GM10248 (cell line): ENCODE results near the gene CCDC50.

Experiments used
- CTCF ChIA-PET: fragments of 300-600 bp; sonication (Branson Sonifier 250); formaldehyde crosslinking; extraction: SDS; loops from one replicate; lab custom pipeline; 2021; ENCODE audit warnings: antibody characterized with exemption; lab: Yijun Ruan, JAX
- POLR2A ChIA-PET: fragments of 350-650 bp; sonication (Branson Sonifier 250); formaldehyde crosslinking; extraction: SDS; loops from one replicate; lab custom pipeline; 2020; ENCODE audit warnings: antibody characterized with exemption; lab: Yijun Ruan, JAX
- DNase-seq: peaks from one replicate; pipeline ENCODE4 v3.0.0; 2012; ENCODE audit errors: extremely low spot score
- TF ChIP-seq, protein P1 (sequence below): IDR thresholded peaks from 2 replicates; pipeline ENCODE4 v1.5.1; 2012; ENCODE audit warnings: mild to moderate bottlenecking, low read depth; ENCODE audit errors: extremely low read depth, missing control alignments, control extremely low read depth

CCDC50 gene

GRCh38 chr3:191342006-191342405 is 12.8 kb downstream of the CCDC50 start:
- ChIA-PET CTCF (interaction anchor here (0.8 to 2.7 kb wide), 8 partner anchors 9 to 106 kb away, joined by 3 to 10 read pairs (median 4); partner anchors contain the start of gene UTS2B), POLR2A (no interaction called here)

GRCh38 chr3:191342411-191342810 is 13.2 kb downstream of the CCDC50 start:
- POLR2A ChIA-PET: no interaction called here

More at GRCh38 chr3:191342006-191342405, 12.8 kb downstream of the CCDC50 start:
- TF ChIP-seq, protein P1, sequence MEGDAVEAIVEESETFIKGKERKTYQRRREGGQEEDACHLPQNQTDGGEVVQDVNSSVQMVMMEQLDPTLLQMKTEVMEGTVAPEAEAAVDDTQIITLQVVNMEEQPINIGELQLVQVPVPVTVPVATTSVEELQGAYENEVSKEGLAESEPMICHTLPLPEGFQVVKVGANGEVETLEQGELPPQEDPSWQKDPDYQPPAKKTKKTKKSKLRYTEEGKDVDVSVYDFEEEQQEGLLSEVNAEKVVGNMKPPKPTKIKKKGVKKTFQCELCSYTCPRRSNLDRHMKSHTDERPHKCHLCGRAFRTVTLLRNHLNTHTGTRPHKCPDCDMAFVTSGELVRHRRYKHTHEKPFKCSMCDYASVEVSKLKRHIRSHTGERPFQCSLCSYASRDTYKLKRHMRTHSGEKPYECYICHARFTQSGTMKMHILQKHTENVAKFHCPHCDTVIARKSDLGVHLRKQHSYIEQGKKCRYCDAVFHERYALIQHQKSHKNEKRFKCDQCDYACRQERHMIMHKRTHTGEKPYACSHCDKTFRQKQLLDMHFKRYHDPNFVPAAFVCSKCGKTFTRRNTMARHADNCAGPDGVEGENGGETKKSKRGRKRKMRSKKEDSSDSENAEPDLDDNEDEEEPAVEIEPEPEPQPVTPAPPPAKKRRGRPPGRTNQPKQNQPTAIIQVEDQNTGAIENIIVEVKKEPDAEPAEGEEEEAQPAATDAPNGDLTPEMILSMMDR: no peak
- DNase-seq: no peak

GRCh38 chr3:191343115-191343514 is 13.9 kb downstream of the CCDC50 start:
- POLR2A ChIA-PET: no interaction called here
- no peak for DNase-seq
- TF ChIP-seq, protein P1: no peak
- CTCF ChIA-PET: no interaction called here

More at GRCh38 chr3:191342411-191342810, 13.2 kb downstream of the CCDC50 start:
- no peak for DNase-seq
- CTCF ChIA-PET: interaction anchor here (0.8 to 2.7 kb wide), 6 partner anchors 12 to 98 kb away, joined by 3 to 10 read pairs (median 4); partner anchors contain the start of gene UTS2B
- TF ChIP-seq, protein P1: no peak

GRCh38 chr3:191343913-191344312 is 14.7 kb downstream of the CCDC50 start:
- TF ChIP-seq, protein P1: no peak
- CTCF ChIA-PET: interaction anchor here (1.7 to 1.9 kb wide), 2 partner anchors 11 to 292 kb away, joined by 3 to 10 read pairs; no protein-coding TSS in a partner anchor
- POLR2A ChIA-PET: no interaction called here
- no peak for DNase-seq

GRCh38 chr3:191345334-191345733 is 16.1 kb downstream of the CCDC50 start:
- POLR2A ChIA-PET: no interaction called here
- TF ChIP-seq, protein P1: no peak
- no peak for DNase-seq
- CTCF ChIA-PET: interaction anchor here (1.0 to 1.9 kb wide), 4 partner anchors 10 to 293 kb away, joined by 3 to 11 read pairs (median 7); no protein-coding TSS in a partner anchor

- ChIA-PET POLR2A (no interaction called here), CTCF (interaction anchor here (1.0 to 1.2 kb wide), 2 partner anchors 8 to 34 kb away, joined by 3 to 4 read pairs; no protein-coding TSS in a partner anchor)
- TF ChIP-seq, protein P1: no peak
- DNase-seq: no peak
Measured at GRCh38 chr3:191347228-191347627, 18.0 kb downstream of the CCDC50 start.
